ENCODE data around the gene KPNA2.
"Not testable (repeated sequence)": the region's sequence is repeated elsewhere in the genome, so short reads cannot be mapped to it uniquely, and the experiment has no call there.

KPNA2 gene
- total RNA-seq: 102 to 193 (median 151) reads per million in 18 experiments

DNA sequence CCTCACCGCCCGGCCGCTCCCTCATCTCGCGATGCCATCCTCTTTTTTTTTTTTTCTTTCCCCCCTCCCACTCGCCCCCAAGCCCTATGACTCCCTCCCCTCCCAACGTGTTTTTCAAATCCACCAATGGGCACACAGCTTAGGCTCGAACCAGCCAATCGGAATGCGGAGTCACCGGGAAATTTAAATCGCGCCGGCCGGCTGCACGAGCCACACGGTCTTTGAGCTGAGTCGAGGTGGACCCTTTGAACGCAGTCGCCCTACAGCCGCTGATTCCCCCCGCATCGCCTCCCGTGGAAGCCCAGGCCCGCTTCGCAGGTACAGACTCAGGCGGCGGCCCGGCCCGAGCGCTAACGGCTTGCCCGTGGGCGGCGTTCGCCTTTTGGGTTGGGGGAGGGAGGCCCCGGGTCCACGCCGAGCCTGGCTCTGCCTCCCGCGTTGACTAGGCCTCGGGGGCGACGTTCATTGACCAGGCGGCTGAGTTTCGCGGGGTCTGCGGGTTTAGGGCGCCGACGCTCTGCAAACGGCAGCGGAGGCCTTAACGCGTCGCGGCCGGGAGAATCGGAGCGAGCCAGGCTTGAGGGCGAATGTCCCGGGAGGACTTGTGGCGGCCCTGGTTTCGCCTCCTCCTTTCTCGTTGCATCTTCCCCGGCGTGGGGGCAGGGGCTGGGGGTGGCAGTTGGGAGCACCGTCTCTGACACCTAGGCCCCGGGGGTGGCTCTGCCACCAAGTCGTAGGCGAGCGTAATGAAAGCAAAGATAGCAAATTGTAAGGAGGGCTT lies at the start of gene KPNA2:
Gene KPNA2 (plus strand): TSS at position 213 of the 781 bp plus-strand sequence. CDS start 1,398 bp downstream, outside the sequence.
- DNase-seq: peak; percentile 98 to 99

DNA sequence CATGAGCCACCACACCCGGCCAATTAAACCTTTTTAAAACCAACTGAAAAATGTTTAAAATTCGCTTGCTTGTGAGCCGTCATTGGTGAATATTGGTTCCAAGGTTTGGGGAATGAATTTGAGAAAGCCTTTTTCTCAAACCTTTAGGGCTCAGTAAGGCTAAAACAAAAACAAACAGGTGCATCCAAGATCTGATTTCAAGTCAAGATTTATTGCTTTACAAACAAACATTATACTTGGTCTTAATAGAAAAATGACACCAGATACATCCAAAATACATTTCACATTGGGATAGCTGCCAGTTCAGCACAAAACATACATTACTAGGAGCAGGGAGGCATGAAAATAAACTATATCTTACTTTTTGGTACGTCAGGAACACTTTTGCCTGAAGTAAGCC lies 44.6 kb upstream of the KPNA2 start:
- DNase-seq: no peak

DNA sequence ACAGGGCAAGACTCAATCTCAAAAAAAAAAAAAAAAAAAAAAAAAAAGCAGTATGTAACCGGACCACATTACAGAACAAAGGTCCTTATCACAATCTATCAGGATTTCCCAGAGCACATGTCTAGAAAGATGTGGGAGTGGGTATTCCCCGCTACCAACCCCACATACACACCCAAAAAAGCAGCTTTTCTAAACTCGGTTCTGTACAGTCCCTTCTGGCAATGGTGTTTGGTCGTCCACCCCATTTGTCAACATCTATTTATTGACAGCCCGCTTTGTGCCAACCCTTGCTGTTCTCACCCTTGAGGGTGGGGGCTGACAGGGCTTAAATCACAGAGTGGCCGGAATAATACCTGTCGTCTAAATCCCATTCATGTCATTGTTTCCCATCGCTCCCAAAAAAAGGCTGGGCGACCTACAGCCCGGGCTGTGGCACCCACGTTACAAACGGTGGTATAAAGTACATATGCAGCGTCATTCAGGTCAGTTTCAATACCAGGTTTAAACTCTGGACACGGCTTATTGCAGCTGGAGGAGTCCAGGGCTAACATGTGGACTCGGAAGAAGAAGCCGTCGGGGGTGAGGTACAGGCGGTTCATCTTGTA lies 42.9 kb upstream of the KPNA2 start:
- peak in 1 of 2 donors; percentile 22 for DNase-seq

DNA sequence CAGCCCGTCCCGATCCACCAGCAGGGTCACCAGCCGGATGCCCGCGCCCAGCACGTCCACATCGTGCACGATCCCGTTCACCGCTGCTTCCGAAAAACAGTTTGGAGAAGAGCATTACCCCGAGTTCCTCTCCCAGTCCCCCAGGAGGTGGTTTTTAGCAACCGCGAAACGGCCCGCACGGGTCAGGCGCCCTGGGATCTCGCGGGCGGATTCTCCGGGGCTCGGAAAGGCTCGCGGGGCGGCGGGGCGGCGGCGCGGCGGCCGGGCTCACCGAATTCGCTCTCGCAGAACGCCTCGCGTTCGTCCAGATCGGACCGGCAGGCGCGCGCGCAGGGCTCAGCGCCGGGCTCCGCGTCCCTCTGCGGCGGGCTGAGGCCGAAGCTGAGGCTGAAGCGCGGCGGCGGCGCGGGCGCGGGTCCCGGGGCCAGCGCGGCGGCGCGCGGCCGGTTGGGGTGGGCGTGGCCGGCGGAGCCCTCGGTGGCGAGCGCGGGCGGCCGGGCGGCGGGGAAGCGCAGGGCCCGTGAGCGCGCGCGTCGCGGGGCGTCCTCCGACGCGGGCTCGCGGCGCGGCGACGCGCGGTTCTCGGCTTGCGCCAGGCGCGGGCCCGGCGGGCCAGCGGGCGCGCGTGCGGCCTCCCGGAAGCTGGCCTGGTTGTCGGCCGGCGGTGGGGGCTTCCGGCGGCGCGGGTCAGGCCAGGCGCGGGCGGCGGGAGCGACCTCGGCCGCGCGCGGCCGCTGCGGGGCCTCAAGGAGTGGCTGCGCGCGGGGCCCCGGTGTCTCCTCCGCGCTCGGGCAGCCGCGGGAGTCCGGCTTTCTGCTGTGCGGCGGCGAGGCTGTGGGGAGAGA lies 42.2 kb upstream of the KPNA2 start:
- DNase-seq: peak; percentile 80 to 95

DNA sequence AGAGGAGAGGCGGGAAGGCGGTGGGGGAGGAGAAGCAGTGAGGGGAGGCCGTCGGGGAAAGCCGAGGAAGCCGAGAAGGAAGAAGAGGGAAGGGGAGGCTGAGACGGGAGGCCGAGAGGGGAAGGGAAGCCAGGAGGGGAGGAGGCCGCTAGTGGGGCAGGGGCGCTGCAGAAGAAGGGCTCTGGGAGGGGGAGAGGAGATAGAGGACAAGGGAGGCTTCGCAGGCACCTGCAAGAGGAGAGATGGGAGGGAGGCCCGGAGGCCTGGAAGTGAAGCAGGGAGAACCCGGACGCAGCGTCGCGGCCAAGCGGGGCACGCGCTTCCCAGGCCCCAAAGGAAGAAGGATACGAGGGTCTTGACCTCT lies 41.6 kb upstream of the KPNA2 start:
- DNase-seq: no peak

DNA sequence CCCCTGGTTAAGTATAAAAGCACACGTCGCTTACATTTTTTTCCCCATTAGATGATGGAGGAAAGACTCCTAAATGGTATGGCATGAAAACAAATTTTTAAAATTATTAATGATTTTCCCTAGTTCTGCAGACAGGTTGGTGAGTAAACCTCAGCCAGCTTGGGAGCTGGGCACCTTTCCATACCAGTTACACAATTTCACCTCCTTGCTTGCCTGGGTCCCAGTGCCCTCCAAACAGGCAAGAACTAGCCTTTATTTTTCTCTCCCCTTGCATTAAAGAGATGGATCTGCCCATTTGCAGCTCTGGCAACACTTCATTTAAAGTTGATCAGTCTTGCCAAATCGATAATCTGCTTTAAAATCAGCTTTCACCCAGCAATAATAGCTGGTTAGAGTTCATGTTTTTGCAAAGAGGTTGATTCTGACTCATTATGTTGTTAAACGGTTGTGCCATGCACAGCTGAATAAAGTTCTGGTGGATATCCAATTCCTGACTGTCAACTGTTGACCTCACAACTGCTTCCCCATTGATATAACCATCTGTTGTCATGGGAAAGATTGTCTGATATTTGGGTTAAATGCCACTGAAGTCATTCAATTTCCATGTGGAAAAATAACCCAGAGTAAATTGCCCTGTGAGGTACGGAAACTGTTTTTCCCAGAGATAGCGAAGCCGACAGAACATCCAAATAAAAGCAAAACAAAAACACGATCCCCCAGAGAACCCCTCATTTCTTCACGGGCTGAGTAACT lies 40.5 kb upstream of the KPNA2 start:
- DNase-seq: peak; percentile 37 to 51

DNA sequence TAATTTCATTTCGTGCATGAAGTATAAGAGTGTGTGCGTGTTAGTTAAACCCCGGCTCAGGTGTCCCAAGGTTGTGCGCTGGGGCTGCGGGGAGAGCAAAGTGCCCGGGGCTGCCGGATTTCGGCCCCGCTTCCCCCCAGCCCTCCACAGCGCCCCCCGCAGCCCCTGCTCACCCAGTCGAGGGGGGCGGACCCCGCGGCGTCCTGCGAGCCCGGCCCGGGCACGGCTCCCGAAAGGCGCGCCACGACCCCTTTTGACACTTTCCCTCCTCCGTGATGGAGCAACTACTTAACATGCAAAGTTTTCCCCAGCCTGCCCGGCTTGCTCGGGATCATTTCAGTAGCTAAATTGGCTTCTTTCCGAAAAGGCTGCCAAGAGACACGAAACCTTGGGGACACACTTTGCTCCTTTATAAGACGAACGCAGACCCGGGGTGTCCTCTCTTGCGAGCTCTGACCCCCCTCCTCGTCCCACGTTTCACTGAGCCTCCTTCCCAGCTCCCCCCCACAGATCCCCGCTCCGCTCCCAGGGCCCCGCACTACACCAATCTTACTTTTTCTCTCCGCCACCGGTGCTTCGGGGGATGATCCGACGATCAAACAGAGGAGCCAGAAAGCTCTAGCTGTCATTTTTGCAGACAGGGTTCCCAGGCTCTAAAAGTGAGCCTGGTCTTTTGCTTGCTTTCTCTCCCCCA lies 39.8 kb upstream of the KPNA2 start:
- no peak for DNase-seq

DNA sequence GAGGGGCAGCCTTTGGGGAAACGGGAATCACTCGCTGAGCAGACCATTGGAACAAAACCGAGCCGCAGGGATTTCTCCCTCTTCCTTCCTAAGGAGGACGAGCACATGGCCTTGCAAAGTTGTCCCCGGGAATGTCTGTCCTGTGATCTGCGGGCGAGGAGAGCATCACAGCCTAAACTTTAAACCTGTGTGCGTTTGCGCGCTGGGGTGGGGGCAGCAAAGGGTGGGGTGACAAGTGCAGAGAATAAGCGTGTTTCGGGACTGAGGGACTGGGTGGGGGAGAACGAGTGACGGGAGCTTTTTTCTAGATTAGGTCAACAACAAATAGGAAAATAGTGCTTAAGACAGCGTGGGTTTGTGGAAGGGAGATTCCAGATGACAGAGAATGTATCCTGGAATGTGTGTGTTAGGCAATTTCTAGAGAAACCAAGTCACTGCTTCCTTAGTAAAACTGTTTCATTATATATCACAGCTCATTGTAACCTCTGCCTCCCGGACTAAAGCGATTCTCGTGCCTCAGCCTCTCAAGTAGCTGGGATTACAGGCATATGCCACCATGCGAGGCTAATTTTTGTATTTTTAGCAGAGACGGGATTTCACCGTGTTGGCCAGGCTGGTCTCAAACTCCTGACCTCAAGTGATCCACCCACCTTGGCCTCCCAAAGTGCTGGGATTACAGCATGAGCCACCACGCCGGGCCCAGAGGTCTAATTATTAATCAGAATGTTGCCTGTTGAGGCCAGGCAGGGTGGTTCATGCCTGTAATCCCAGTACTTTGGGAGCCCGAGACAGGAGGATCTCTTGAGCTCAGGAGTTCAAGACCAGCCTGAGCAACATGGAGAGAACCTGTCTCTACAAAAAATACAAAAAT lies 39.0 kb upstream of the KPNA2 start, which contains the start of gene C17orf58:
Gene C17orf58 (minus strand): TSS at position 169 of the 871 bp plus-strand sequence. CDS start 271 bp downstream, outside the sequence.
- not testable (repeated sequence) for DNase-seq

DNA sequence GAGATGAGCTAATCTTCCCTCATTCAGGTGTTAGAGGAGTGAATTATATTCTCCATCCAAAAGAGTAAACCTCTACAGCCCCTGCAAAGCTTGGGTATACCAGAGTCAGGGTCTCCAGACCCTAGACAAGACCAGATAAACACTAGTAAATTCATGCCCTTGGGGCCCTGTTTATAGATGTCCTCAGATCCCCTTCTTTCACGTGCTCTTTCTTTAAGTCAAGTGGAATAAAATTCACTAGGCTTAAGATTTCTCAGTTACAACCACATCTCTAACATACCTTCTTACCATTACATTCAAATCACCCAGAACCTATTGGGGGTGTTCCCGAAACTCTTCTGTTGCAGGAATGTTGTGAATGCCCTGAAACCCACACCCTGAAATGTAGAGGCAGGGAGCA lies 37.1 kb upstream of the KPNA2 start:
- DNase-seq: no peak

DNA sequence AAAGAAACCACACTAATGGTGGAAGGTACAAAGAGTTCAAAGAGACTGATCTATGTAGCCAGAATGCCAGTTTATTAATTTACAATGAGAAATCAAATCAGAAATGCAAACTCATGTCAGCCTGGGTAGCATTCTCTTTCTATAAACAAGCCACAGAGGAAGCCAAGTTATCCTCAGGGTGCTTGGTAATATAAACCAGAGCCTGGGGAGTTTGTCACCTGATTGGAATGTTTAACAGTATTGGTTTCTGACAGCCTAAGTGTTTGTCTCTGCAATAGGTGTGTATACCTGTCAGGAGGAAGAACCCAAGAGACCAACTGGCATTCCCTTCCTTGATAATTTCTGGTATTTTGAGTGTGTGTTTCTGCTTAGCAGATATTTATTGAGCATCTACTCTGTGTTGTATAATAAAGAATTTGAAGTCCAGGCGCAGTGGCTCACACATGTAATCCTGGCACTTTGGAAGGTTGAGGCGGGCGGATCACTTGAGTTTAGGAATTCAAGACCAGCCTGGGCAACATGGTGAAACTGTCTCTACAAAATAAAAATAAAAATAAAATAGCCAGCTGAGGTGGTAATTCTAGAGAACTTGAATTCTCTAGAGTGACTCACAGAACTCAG lies 36.1 kb upstream of the KPNA2 start:
- no peak for DNase-seq

DNA sequence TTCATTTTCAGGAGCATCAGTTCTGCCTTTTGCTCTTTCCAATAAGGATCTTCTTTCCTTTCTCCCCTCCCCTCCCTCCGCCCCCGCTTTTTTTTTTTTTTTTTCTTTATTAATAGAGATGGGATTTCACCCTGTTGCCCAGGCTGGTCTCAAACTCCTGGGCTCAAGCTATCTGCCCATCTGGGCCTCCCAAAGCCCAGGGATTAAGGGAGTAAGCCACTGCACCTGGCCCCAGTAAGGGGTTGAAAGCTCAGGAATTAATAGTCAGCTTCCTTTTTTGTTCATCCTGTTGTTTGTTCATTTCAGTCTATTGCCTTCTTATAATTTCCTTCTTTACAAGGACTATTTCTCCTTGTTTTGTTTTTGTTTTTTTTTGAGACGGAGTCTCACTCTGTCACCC lies 31.3 kb upstream of the KPNA2 start:
- no peak for DNase-seq

DNA sequence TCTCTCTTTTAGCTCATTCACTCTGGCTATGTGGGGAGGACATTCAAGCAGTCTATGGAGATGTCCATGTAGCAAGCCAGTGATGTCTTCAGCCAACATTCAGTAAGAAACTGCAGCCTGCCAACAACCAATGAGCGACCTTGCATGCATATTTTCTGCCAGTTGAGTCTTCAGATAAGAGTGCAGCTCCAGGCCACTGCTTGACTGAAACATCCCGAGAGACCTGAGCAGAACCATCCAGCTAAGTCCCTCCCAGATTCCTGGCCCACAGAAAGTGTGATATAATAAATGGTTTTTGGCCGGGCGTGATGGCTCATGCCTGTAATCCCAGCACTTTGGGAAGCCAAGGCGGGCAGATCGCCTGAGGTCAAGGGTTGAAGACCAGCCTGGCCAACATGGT lies 28.7 kb upstream of the KPNA2 start:
- DNase-seq: no peak

DNA sequence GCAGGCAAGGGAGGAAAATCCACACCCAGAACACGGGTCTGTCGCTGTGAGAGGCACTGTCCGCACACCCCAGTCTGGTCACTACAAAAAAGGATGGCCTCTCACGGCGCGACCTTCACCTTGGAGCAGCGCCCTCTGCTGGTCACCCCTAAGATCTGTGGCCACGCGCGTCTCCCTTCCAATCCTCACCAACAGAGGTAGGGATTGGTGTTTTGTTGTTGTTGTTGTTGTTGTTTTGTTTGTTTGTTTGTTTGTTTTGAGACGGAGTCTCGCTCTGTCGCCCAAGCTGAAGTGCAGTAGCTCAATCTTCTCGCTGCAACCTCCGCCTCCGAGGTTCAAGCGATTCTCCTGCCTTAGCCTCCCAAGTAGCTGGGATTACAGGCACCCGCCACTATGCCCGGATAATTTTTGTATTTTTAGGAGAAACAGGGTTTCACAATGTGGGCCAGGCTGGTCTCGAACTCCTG lies 24.3 kb upstream of the KPNA2 start:
- DNase-seq: peak; percentile 54 to 70

DNA sequence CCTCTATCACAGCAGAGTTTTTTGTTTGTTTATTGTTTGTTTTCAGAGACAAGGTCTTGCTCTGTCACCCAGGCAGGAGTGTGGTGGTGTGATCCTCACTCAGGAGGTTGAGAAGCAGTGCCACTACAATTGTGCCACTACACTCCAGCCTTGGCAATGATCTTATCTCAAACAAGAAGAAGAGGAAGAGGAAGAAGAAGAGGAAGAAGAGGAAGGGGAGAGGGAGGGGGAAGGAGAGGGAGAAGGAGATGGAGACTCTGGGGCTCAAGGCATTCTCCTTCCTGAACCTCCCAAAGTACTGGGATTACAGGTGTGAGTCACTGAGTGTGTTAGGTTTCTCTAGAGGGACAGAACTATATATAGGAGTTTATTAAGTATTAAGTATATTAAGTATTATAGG lies 22.1 kb upstream of the KPNA2 start:
- DNase-seq: no peak

DNA sequence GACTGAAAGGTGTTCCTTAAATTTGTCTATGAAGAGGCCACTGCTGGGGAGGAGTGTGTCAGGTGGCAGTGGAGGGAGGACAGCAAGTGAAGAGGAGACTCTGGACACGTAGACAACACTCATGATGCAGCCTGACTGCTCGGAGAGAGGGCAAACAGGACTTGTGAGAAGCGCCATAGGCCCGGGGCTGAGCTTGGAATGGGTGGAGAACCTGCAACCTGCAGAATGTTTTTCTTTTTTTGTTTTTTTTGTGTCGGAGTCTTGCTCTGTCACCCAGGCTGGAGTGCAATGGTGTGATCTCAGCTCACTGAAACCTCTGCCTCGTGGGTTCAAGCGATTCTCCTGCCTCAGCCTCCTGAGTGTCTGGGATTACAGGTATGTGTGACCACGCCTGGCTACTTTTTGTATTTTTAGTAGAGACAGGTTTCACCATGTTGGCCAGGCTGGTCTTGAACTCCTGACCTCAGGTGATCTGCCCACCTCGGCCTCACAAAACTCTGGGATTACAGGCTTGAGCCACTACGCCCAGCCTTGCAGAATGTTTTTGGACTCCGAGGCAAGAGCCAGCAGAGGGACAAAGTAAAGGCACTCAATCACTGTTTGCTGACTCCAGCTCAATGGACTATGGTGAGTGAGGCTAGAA lies 20.3 kb upstream of the KPNA2 start:
- DNase-seq: no peak

DNA sequence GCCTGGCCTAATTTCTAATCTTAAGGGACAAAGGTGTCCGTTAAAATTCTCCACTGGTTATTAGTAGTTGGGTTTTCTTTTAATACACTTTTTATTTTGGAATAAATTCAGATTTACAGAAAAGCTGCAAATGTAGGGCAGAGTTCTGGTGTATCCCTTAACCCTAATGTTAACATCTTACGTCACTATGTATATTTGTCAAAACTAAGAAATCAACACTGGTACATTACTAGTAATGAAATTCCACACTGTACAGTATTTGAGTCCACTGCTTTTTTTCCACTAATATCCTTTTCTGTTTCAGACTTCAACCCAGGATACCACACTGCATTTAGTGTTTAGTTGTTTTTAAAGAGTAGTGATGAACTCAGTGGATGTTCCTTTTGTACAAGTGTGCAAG lies 18.7 kb upstream of the KPNA2 start:
- DNase-seq: no peak

DNA sequence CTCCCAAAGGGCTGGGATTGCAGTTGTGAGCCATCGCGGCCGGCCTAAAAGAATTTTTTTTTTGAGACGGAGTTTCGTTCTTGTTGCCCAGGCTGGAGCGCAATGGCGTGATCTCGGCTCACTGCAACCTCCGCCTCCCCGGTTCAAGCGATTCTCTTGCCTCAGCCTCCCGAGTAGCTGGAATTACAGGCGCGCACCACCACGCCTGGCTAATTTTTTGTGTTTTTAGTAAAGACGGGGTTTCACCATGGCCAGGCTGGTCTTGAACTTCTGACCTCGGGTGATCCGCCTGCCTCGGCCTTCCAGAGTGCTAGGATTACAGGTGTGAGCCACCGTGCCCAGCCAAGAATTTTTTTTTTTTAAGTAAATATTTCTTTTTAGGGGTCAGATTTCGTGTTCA lies 17.0 kb upstream of the KPNA2 start:
- DNase-seq: not testable (repeated sequence)

DNA sequence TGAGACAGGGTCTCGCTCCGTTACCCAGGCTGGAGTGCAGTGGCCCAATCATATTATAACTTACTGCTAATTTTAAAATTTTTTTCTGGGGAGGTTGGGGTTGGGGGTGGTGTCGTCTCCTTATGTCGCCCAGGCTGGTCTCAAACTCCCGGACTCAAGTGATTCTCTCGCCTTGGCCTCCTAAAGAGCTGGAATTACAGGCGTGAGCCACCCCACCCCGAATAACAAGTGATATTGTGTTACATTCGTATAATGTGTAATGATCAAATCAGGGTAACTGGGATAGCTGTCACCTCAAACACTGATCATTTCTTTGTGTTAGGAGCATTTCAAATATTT lies 16.2 kb upstream of the KPNA2 start:
- DNase-seq: no peak

DNA sequence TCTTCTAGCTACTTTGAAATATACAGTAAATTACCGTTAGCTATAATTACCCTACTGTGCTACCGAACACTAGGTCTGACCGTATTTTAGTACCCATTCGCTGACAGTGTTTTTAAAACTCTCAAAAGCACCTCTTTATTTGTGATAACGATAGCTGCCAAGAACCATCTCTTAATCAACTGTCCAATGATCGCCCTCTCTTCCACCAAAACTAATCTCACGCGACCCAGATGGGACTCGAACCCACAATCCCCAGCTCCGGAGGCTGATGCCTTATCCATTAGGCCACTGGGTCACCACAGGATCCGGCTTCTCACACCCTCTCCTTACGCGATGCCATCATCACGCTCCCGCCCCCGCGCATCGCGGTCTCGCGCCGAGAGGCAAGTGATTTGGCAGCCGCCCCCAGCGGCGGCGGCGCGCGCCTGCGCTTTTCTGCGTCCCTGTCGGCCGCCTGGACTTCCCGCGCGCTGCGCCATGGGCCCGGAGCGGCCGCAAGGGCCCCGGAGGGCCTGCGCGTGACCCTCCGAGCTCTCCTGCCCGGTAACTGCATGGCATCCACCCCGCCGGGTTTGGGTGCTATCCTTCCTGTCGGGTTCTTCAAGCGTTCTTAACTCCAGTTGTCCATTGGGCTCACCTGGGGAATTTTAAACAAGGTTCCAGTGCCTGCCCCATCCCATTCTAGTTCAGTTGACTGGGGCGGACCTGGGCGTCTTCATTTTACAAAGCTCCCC lies 15.7 kb upstream of the KPNA2 start:
- DNase-seq: peak; percentile 98 to 99

Measured in inflammatory macrophage (primary cell).